Choroid plexus epithelial cell (primary cell): ENCODE measurements around the gene LMBR1L.

Source experiments
- DNase-seq: peaks from one replicate; pipeline ENCODE4 v3.0.0-alpha.2; 2010; ENCODE audit warnings: low read depth
- H3K4me3 ChIP-seq: 2 replicates; pipeline ENCODE4 v1.5.1; 2011; ENCODE audit warnings: low read depth, mild to moderate bottlenecking, control low read depth, low read length, moderate library complexity
- TF ChIP-seq, protein P1 (sequence below): conservative IDR thresholded peaks from 2 replicates; pipeline ENCODE4 v1.5.1; 2011; ENCODE audit warnings: low read depth, mild to moderate bottlenecking, control low read depth, inconsistent platforms, low read length, moderate library complexity

LMBR1L gene

DNA sequence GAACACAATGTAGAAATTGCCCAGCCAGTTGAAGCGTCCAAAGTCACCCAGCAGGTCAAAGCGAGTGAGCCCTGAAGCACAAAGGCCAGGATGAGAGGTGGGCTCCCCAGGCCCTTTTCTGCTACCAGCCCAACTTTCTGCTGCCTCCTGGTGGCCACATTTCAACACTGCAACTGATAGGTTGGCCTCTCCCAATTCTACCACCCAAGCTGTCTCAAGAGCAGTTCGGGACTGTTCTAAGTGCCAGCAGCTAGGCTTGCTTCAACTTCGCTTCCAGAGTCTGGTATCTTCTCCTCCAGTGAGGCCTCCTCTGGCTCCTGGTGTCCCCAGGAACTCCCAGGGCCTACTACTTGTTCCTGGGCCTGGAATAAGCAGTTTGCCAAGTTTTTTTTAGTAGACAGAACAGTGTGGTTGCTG lies 12.6 kb downstream of the LMBR1L start:
- TF ChIP-seq, protein P1, sequence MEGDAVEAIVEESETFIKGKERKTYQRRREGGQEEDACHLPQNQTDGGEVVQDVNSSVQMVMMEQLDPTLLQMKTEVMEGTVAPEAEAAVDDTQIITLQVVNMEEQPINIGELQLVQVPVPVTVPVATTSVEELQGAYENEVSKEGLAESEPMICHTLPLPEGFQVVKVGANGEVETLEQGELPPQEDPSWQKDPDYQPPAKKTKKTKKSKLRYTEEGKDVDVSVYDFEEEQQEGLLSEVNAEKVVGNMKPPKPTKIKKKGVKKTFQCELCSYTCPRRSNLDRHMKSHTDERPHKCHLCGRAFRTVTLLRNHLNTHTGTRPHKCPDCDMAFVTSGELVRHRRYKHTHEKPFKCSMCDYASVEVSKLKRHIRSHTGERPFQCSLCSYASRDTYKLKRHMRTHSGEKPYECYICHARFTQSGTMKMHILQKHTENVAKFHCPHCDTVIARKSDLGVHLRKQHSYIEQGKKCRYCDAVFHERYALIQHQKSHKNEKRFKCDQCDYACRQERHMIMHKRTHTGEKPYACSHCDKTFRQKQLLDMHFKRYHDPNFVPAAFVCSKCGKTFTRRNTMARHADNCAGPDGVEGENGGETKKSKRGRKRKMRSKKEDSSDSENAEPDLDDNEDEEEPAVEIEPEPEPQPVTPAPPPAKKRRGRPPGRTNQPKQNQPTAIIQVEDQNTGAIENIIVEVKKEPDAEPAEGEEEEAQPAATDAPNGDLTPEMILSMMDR: peak; percentile 85
- peak; percentile 67 for DNase-seq
- H3K4me3 ChIP-seq: no peak overlapping the region

DNA sequence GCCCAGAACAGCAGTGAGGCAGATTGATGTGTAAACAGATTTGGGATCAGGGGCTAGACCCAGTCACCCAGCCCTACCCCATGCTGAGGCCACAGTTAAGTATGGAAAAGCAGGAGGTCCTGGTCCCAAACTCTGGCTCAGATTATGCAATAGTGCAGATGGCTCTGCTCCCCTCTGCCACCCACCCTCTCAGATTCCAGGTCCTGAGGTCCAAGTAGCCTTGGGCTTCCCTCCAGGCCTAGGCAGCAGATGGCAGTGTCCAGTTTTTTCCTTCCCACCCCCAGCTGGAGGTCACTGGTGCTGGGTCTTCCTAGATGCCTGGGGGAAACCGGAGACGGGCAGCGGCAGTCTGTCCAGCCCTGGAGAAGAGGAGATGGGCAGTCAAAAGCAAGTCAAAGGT lies 13.3 kb downstream of the LMBR1L start:
- TF ChIP-seq, protein P1: peak; percentile 1
- no peak overlapping the region for H3K4me3 ChIP-seq
- DNase-seq: no peak

DNA sequence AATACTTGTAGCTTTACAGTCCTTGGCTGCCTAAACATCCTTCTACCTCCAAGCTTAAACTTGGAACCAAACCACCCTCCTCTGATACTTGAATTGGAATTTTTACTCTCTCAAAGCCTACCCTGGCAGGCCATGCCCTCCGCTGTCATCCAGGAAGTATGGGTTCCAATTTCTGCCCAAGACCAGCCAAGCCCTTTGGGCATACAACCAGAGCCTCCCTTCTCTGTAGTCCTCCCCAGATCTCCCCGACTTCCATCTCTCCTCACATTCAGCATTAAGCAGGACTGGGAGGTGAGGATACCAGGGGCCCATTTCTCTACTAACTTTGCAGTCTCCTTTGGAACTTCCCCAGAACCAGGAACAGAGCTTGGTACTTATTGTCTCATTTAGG lies 15.7 kb downstream of the LMBR1L start:
- no peak overlapping the region for H3K4me3 ChIP-seq
- DNase-seq: no peak
- TF ChIP-seq, protein P1: no peak

DNA sequence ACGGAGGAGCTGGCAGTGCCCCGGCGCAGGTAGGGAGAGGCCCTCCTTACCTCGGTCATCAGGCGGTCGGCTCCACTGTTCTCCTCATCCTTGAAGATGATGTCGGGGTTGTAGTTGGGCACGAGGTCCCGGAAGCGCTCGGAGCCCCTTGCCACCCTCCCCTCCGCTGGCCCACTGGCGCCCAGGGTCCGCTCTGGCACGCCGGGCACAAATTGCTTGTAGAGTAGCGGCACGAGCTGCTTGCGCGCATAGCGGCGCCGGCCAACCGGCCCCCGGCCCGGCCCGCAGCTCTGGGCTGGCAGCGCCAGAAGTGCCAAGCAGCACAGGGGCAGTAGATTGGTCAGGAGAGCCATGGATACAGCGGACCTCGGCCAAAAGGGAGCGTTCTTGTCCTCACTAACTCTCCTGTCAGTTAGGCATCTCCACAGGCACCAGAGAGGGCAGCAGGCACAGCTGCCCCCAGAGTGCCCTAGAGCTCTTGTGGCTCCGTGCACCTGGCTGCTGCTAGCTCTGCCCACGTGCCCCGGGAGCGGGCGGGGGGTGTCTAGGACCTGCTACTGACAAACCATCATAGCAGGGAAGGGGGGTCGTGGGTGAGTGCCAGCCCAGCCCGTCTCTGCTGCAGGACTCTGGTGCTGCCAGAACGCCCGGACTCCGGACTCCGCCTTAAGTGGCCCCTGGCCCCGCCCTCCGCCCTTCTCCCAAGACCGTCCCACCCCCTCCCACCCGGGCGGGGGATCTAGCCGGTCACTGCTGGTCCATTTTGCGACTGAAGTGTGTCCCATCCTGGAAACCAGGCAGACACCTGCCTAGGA lies 16.3 kb downstream of the LMBR1L start, which contains the start of gene DHH:
DHH (minus strand) TSS at position 642 of the 815 bp plus-strand sequence; CDS start at position 353, 289 bp downstream.
- no peak for DNase-seq
- TF ChIP-seq, protein P1: no peak
- no peak within 1 kb of the TSS for H3K4me3 ChIP-seq

DNA sequence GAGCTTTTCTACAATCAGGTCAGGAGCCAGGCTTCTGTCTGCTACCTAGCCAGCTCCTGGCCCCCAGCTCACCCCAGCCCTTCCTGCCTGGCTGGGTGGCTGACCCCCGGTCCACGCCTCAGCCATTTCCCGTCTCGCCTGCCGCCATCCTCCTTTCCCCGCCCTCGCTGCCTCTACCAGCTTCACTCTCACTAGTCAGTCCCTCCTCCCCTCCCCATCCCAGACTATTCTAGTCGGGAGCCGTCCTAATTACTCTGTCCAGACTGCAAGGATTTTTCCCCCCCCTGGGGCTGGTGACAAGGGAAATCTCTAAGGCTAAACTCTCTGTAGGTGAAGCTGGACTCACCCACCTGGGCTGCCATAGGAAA lies 16.9 kb downstream of the LMBR1L start:
- TF ChIP-seq, protein P1: no peak
- DNase-seq: no peak
- no peak overlapping the region for H3K4me3 ChIP-seq

DNA sequence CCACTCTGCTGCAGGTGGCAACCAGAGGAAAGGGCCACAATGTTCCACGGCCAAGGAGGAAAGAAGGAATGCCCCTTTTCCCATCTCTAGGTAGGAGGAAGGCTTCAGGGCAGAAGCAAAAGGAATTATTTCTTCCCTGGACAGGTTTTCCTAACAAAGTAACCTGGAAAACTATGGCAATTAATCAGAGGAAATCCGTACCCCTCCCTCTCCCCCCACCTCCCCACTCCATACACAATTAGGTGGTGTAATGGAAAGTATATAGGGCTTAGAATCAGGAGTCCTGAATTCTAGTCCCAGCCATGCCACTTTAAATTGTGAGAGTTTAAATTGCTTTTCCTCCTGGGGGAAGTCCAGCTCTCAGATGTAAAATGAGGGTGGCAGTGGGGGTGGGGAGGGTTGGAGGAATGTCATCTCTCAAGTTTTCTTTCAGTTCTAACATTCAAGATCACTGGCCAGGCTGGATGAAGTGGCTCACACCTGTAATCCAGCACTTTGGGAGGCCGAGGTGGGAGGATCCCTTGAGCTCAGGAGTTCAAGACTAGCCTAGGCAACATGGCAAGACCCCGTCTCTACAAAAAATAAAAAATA lies 17.7 kb downstream of the LMBR1L start:
- H3K4me3 ChIP-seq: no peak overlapping the region
- DNase-seq: no peak

More for the DNA sequence above, 17.7 kb downstream of the LMBR1L start:
- TF ChIP-seq, protein P1: no peak
